ENCODE measurements around the gene EHBP1. TPM values are rescaled to one million over a fixed set of nuclear protein-coding genes. Genes with fewer than 3 reads are reported as not detected.
"Not testable (repeated sequence)": the region's sequence is repeated elsewhere in the genome, so short reads cannot be mapped to it uniquely, and the experiment has no call there.

EHBP1 gene
- polyA plus RNA-seq, 1 donor = 24.5 TPM

DNA sequence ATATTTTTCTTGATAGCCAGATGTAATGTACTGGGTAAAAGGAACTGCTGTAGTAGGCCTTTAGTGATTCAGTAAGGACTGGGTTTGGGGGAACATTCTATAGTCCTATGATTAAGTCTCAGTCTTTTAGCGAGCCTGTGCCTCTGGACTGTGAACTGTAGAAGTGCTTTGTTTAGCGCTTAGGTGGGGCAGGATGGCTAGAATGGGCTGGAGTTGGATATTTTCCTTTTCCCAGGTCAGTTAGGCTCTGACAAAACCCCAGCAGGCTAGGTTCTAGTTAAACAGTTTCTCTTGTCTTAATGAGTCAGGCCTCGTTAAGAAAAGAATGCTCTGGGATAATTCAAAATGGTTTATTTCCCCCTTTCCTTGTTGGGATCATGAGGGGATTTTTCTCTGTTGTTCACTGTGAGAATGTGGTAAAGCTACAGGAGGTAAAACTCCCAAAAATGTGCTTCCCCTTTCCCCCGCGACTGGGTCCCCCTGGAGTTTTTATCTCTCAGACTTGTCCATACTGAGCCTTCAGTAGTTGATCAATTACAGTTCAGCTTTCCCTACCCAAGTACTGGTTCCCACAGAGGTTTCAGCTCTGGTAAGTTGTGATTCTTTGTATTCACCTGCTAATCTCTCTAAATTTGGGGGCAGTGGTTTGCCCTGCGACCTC lies 31.5 kb downstream of the EHBP1 start:
- no peak for DNase-seq

DNA sequence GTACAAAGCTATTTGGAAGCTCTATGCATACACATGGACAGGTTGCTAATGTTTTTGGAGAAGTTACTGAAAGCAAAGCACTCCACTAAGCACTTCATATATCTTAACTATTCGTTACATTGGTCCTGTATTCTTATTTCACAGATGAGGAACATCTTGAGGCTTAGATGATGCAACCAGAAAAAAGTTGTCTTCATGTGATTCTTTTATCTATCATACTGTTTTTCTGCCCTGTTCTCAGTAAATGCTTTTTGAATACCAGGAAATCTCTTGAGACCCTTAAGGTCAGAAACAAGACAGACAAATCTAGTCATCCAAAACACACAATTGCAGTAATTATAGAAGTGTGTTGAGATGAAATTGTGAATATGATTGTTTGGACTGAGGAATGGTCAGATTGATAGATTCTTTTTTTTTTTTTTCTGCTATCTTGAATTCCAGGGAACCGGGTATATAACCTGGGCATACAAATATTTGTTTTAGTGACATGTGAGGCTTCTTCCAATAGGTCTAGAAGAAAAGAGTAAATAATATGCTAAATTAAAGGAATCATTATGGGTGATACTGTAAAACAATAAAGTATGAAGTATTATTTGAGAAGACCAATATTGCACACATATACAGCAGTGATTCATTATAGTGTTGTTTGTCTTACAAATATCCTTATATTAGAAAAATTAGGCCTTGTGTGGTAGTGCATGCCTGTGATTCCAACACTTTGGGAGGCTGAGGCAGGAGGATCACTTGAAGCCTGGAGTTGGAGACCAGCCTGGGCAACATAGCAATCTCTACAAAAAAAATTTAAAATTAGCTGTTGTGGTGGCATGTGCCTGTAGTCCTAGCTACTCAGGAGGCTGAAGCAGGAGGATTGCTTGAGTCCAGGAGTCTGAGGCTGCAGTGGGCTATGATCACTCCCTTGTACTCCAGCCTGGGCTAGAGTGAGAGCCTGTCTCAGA lies 33.7 kb downstream of the EHBP1 start:
- no peak for DNase-seq

DNA sequence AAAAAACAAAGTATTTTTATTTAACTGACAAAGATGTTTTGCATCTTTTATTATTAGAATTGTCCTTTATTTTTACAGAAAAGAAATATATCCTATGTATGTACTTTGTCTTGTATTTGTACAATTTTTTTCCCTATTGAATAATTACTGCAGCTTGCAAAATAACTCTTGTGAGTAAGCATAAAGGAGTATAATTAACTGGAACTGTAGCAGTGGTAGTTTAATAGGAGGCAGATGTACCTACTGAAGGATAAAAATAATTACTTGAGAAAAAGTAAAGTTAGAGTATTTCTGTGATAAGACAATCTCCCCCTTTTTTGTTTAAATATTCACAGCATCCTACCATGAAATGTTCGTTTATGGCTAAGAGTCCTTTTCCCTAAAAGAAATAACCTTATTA lies 34.7 kb downstream of the EHBP1 start:
- no peak for DNase-seq

DNA sequence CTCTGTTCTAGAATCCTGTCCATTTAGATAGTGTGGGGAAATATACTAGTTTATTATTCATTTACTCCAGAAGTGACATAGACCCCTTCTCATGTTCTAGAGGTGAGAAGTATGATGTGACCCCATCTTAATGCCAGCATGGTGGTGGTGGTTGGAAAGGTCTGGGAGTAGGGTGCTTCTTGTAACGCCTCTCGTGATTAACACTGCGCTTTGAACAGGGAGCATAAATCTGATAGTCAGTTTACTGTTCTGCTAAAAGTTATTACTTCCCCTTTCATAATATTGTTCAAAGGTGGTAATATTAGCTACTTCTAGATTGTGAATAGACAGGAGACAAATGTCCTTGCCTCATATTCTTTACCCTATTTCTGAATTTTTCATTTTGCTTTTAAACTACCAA lies 35.6 kb downstream of the EHBP1 start:
- DNase-seq = no peak

DNA sequence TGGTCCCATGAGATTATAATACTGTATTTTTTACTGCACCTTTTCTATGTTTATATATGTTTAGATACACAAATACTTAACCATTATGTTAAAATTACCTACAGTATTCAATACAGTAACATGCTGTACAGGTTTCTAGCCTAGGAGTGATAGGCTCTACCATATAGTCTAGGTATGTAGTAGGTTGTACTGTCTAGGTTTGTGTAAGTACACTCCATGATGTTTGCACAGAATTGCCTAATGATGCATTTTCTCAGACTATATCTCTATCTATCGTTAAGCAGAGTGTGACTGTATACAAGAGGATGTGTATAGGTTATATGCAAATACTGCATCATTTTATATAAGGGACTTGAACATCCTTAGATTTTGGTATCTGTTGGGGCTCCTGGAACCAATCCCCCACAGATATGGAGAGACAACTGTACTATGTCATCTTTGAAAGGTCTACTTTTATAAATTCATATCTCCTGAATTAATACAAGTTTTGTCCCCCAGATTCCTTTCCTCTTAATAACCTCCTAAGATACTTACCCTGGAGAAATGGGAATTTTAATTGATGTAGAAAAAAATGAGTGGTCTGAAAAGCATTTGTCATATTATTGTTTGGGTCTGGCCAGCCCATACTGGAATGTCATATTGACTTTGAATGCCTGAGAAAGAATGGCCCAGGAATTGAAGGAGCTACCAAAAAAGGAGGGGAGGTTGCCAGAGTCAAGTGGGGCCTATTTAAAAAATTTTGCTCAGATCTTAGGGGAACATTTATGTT lies 36.6 kb downstream of the EHBP1 start:
- DNase-seq = no peak

DNA sequence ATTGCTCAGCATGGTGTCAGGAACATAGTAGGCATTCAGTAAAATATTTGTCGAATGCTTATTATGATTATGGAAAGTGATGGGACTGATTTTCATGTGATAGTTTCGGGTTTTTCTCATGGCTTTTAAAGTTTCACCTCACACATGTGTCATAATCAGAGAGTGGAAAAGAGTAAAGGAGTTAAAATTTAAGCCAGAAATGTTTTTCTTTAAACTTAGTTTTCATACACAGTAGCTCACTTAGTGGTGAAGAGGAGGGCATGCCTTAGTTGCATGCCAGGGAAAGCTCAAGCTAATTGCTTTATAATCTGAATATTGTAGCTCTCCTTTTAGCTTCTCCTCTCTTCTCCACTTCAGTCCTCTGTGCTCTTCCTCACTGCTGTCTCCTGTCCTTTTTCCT lies 38.0 kb downstream of the EHBP1 start:
- no peak for DNase-seq

DNA sequence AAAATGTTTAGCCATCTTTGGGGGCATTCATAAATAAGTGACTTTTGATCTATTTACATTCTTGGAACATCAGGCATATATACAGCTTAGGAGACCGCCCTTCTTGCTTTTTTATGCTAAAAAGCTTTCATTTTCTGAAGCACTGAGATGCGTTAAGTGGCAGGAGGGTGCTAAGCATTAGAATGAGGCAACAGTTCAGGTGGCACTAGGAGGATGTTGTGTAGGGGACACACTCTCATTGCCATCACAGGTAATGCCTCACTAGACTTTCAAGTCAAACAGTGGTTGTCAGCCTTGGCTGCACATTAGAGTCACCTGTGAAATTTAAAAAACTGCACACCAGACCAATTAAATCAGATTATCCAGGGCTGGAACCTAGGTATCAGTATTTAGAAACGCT lies 39.1 kb downstream of the EHBP1 start:
- DNase-seq = no peak

DNA sequence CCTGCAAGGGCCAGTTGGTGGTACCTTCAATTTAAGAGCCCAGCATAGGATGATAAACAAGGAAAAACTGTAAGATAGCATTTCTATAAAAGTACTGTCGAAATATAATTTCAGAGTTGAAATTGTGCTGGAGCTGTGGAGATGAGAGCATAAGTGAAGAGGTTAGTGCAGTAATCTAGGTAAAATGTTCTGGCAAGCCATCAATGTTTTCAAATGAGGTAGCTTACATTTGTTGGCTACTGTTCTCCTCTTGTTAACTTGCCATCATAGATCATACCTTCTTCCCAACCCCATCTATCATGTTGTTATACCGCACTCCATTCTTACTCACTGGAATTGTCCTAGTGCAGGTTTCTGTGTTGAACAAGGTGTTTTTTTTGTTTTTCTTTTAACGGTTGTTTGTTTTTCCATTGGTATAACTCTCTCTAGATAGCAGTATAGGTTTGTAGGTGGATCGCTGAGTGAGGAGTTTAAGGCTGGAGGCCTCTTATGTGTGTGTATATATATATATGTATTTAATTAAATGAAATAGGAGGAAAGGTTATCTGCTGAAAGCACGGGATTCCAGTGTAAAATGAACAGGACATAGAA lies 40.5 kb downstream of the EHBP1 start:
- no peak for DNase-seq

DNA sequence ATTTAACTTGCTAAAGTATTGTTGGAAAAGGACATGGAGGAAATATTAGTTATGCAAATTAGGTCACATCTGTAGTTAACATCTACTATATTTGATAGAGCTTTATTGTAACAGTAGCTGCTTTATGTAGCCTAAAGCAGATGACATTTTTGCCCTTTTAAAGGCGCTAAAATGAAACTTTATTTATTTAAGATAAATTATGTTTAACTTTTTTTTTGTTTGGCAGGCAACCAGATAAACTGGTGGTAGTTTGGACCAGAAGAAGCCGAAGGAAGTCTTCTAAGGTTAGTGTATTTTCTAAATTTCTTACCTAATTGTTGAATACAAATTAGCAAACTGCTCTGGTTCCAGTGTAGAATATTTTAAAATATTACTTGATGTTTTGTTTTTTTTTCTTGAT lies 41.7 kb downstream of the EHBP1 start:
- no peak for DNase-seq

DNA sequence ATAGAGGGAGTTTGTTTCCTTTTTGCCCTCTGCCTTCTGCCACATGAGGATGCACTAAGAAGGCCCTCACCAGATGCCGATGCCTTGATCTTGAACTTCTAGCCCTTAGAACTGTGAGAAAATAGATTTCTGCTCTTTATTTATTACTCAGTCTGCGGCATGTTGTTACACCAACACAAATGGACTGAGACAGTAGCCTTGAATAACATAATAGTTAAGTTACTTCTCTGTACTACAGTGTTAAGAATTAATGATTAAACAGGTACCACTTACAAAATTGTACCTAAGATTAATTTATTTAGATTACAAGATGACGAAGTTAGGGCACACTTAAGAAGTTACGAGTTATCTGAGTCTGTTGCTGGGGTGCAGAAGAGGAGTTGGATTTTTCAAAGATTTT lies 42.4 kb downstream of the EHBP1 start:
- no peak for DNase-seq

DNA sequence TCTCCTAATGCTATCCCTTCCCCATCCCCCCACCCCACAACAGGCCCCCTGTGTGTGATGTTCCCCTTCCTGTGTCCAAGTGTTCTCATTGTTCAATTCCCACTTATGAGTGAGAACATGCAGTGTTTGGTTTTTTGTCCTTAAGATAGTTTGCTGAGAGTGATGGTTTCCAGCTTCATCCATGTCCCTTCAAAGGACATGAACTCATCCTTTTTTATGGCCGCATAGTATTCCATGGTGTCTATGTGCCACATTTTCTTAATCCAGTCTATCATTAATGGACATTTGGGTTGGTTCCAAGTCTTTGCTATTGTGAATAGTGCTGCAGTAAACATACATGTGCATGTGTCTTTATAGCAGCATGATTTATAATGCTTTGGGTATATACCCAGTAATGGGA lies 43.6 kb downstream of the EHBP1 start:
- DNase-seq = not testable (repeated sequence)

DNA sequence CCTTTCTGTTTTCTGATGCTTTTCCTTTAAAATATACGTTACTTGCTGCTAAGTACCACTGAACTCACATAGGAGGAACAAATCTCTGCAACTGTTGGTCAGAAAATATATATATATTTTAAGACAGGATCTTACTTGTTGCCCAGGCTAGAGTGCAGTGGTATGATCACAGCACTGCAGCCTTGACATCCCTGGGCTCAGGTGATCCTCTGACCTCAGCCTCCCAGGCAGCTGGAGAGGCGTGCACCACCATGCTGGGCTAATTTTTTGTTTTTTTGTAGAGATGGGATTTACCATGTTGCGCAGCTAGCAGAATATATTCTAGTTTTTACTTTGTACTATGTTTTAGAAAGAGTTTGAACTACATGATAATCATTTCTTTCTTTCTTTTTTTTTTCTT lies 51.5 kb downstream of the EHBP1 start:
- DNase-seq = no peak

DNA sequence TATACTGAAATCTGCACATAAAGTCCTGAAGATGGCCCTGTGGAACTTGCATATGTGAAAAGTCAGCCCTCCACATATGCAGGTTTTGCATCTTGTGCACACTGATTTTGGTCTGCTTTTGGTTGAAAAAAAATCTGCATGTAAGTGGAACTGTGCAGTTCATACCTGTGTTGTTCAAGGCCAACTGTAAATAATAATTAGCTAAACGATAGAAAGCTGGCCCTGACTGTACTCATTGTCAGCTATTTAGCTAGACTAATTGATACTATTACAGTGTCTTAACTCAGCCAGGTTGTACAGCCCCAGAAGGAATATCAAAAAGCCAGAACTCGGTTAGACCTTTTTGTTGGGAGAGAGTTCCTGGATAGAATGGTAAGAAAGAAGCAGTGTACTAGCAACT lies 54.5 kb downstream of the EHBP1 start:
- DNase-seq = no peak

DNA sequence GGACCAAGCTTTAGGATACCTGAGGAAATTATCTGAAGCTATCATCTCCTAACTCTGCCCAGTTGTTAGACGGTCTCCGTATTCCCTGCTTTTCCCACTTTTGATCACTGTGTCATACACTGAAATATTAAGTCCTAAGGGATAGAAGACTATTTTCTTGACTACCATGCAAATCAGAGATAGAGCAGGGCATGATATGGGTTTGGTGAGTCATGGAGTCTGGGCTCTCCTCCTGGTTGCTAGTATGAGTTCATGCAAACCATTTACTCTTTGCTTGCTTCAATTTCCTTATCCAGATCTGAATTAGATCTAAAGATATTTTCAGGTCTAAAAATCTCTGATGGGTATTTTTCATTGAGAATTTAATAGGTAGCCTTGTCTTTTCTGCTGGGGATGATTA lies 55.0 kb downstream of the EHBP1 start:
- no peak for DNase-seq

DNA sequence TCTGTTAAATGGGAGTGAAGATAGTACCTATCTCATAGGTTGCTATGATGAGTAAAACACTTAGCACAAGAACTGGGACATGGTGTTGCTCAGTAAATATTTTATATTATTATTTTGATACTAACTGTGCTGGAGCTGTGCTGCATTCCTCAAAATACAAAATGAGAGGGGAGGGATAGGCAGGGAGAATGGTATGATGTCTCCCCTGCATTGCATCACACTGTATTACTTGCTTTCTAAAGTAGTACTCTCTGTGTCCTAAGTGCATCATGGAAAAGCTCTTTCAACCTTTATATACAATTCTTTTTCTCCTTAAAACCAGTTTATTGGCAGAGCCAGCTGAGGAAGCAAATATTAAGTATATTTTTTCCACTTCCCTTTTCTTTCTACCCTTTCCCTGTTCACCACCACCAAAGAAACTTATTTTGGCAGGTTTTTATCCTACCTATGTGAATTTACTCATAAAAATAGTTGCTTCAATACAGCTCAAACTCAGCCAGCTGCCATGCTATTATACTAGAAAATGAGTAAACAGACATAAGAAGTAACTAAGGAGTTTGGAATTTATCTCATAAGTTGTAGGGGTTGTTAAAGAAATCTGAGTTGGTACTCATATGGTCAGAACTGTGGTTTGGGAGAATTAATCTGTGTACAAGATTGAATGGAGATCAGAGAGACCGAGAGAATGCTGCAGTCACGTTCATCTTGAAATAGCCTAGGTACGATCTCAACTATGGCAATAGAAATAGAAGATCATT lies 60.3 kb downstream of the EHBP1 start:
- DNase-seq = no peak

DNA sequence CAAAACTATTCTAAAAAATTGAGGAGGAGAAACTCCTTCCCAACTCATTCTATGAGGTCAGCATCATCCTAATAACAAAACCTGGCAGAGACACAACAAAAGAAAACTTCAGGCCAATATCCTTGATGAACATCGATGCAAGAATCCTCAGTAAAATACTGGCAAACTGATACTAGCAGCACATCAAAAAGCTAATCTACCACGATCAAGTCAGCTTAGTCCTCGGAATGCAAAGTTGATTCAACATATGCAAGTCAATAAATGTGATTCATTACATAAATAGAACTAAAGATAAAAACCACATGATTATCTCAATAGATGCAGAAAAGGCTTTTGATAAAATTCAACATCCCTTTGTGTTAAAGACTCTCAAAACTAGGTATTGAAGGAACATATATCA lies 63.1 kb downstream of the EHBP1 start:
- no peak for DNase-seq

DNA sequence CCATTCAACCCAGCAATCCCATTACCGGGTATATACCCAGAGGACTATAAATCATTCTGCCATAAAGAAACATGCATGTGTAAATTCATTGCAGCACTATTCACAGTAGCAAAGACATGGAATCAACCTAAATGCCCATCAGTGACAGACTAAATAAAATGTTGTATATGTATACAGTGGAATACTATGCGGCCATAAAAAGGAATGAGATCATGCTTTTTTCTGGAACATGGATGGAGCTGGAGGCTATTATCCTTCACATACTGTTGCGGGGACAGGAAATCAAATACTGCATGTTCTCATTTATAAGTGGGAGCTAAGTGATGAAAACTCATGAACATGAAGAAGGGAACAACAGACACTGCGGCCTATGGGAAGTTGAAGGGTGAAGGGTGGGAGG lies 65.1 kb downstream of the EHBP1 start:
- no peak for DNase-seq

DNA sequence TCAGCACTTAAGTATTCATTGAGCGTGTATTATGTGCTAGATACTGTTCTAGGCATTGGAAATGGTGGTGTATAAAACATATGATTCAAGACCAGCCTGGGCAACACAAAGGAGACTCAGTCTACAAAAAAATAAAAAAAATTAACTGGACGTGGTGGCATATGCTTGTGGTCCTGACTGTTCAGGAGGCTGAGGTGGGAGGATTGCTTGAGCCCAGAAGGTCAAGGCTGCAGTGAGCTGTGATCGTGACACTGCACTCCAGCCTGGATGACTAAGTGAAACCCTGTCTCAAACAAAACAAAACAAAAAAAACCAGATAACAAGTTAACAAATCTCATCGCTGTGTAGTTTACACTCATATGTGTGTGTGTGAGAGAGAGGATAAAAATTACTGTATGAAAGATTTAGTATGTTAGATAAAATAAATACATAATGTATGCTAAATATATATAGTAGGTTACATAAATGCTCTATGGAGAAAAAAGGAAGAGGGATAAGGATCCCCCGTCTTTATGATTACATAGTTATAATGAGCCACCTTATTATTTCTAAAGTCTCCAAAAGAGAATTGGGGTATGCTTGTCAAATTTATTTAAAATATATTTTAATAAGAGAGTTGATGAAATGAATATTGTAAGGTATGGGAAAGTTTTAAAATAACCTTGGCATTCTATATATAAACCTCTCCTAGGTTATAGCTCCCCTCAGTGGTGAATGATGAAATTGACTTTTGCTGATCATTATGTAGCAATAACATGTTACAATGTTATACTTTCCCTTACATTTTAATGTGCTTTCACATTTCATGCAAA lies 69.2 kb downstream of the EHBP1 start:
- peak; percentile 46 for DNase-seq

DNA sequence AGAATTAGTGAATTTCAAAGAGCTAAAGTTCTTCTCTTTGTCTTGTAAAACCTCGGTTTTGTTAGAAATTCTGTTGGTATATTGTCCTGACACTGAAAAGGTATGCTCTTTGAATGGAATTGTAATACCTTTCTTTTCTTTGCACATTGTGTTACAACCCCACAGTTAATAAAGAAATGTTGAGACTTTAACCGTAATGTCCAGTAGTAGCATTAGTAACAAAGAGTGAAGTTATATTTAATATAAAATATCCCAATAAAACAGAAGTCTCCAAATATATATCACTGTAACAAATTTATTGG lies 69.8 kb downstream of the EHBP1 start:
- DNase-seq = no peak

DNA sequence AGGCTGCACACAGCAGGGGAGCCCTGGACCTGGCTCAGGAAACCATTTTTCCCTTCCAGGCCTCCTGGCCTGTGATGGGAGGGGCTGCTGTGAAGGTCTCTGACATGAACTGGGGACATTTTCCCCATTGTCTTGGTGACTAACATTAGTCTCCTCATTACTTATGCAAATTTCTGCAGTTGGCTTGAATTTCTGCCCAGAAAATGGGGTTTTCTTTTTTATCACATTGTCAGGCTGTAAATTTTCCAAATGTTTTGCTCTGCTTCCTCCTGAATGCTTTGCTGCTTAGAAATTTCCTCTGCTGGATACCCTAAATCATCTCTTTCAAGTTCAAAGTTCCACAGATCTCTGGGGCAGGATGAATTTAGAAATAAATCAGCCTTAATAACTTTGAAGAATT lies 78.2 kb downstream of the EHBP1 start:
- no peak for DNase-seq

DNA sequence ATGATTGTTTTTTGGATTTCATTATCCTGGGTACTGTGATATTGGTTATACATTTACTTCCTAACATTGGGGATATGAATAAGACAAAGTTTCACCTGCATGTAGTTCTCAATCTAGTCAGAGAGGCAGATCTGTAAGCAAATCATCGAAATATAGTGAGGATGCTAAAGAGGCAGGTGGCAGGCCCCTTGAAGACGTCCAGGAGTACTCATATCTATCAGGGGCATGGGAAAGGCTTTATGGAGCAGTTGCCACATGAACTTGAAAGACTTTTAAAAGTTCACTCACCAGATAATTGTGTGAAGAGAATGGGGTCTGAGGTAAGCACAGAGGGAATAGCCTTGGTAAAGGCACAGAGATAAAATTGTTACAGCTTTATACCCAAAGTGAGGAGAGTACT lies 78.8 kb downstream of the EHBP1 start:
- DNase-seq = no peak

DNA sequence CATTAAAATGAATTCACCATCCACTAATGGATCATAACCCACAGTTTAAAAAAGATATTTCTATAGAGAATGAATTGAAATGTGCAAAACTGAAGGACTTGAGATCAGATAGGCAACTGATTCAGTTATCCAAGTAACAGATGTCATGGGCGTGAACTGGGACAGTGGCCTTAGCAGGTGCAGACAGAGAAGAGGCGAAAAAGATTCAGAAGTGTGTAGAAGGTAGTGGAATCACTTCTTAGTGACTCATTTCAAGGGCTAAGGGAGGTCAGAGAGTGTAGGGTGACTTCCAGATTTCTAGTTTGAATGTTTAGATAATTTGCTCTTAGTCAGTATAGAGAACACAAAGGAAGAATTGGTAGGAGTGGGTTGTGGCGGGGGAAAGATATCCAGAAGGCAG lies 79.7 kb downstream of the EHBP1 start:
- no peak for DNase-seq

Data from hindlimb muscle (tissue), 1 donor.